K562 (cell line): ENCODE results near the gene EPHA10. TPM values are rescaled to one million over a fixed set of nuclear protein-coding genes. Genes with fewer than 3 reads are reported as not detected.
A peak's percentile ranks its signal among the peaks of the same experiment; 100 is the strongest.

Source experiments
- BHLHE40 ChIP-seq: IDR thresholded peaks from 2 replicates; pipeline ENCODE4 v1.6.1; 2011; ENCODE audit warnings: low read length, improper control_type of control experiment
- CREB1 ChIP-seq, 2 experiments: sonication (generic) in 1 of 2; formaldehyde crosslinking in 1 of 2; IDR thresholded peaks; 2 replicates each; pipeline versions ENCODE4 v1.6.1 to v1.8.0; 2012 to 2022; ENCODE audit warnings: inconsistent platforms in 1 of 2, mild to moderate bottlenecking in 1 of 2, missing genetic modification reagents in 1 of 2, moderate library complexity in 1 of 2
- E2F4 ChIP-seq: sonication (generic); formaldehyde crosslinking; IDR thresholded peaks from 2 replicates; pipeline ENCODE4 v1.8.0; 2022; ENCODE audit warnings: mild to moderate bottlenecking, low read depth, missing genetic modification reagents
- KLF10 ChIP-seq: fragments of 250-450 bp; sonication (Bioruptor Pico); IDR thresholded peaks from 2 replicates; pipeline ENCODE4 v1.6.1; 2021; ENCODE audit warnings: matching md5 sums
- MCM2 ChIP-seq: fragments of 450-650 bp; IDR thresholded peaks from 2 replicates; pipeline ENCODE4 v1.6.1; 2017; ENCODE audit warnings: low read depth, mild to moderate bottlenecking
- MED1 ChIP-seq: sonication (generic); formaldehyde crosslinking; IDR thresholded peaks from 2 replicates; pipeline ENCODE4 v1.8.1; 2023; ENCODE audit warnings: missing genetic modification reagents, borderline replicate concordance
- MYBL2 ChIP-seq, 2 experiments: fragments of 450-650 bp in 1 of 2; sonication (generic) in 1 of 2; formaldehyde crosslinking in 1 of 2; IDR thresholded peaks; 2 replicates each; pipeline versions ENCODE4 v1.6.1 to v1.8.1; 2017 to 2022; ENCODE audit warnings: borderline replicate concordance in 1 of 2, inconsistent platforms in 1 of 2, low read depth in 1 of 2, mild to moderate bottlenecking in 1 of 2, missing genetic modification reagents in 1 of 2, moderate library complexity in 1 of 2
- MYNN ChIP-seq, 2 experiments: sonication (generic); formaldehyde crosslinking in 1 of 2; IDR thresholded peaks; 2 replicates each; pipeline versions ENCODE4 v1.5.0 to v1.6.1; 2016 to 2020; ENCODE audit warnings: antibody characterized with exemption in 1 of 2, missing genetic modification reagents in 1 of 2
- PATZ1 ChIP-seq: fragments of 250-450 bp; sonication (Bioruptor Pico); IDR thresholded peaks from 2 replicates; pipeline ENCODE4 v1.5.0; 2020; ENCODE audit warnings: mild to moderate bottlenecking, borderline replicate concordance
- RREB1 ChIP-seq: fragments of 250-450 bp; sonication (Bioruptor Pico); IDR thresholded peaks from 2 replicates; pipeline ENCODE4 v1.4.0; 2020
- SAP30 ChIP-seq: fragments of 200-600 bp; sonication (generic); IDR thresholded peaks from 2 replicates; pipeline ENCODE4 v1.6.1; 2012; ENCODE audit warnings: borderline replicate concordance, low read depth, mild to moderate bottlenecking, moderate library complexity, low read length, control low read depth, inconsistent platforms; ENCODE audit not compliant: insufficient read depth, poor library complexity, severe bottlenecking
- SMAD2 ChIP-seq: fragments of 150-350 bp; IDR thresholded peaks from 2 replicates; pipeline ENCODE4 v1.6.1; 2014; ENCODE audit warnings: low read depth, mild to moderate bottlenecking, low read length
- ZFP36 ChIP-seq: fragments of 150-350 bp; IDR thresholded peaks from 2 replicates; pipeline ENCODE4 v1.6.1; 2018; ENCODE audit warnings: low read length, low read depth; ENCODE audit not compliant: partially characterized antibody
- ZFPM2 ChIP-seq: fragments of 250-450 bp; sonication (Bioruptor Pico); IDR thresholded peaks from 2 replicates; pipeline ENCODE4 v1.5.1; 2022; ENCODE audit warnings: mild to moderate bottlenecking
- ZNF174 ChIP-seq: fragments of 250-450 bp; sonication (Bioruptor Pico); IDR thresholded peaks from 2 replicates; pipeline ENCODE4 v1.4.0; 2020; ENCODE audit warnings: mild to moderate bottlenecking
- ZNF282 ChIP-seq: sonication (generic); formaldehyde crosslinking; IDR thresholded peaks from 2 replicates; pipeline ENCODE4 v1.8.1; 2023; ENCODE audit warnings: missing genetic modification reagents
- ZNF766 ChIP-seq: fragments of 200-800 bp; sonication (Bioruptor generic); conservative IDR thresholded peaks from 2 replicates; pipeline ENCODE4 v1.6.1; 2016; ENCODE audit warnings: missing genetic modification characterization, missing compliant biosample characterization
- polyA plus RNA-seq, 8 experiments: library from polyadenylated mRNA; depleted of rRNA in 4 of 8; stranded (reverse) in 5 of 8; unstranded in 3 of 8; fragments of >200 nt; fragmentation: Nextera tagmentation in 2 of 8; fragmentation: Illumina TruSeq in 1 of 8; extraction: Ambion mirVana in 2 of 8; extraction: Trizol in 1 of 8; gene quantifications; 2 replicates each; pipeline versions ENCODE4 v1.2.1 to v1.2.3, GENCODE V29; 2011 to 2014; ENCODE audit warnings: inconsistent platforms in 1 of 8, missing spikeins in 1 of 8
- total RNA-seq, 7 experiments: library from RNA; depleted of rRNA in 6 of 7; stranded (reverse); fragments of >200 nt in 6 of 7; fragmentation: Illumina TruSeq in 2 of 7; extraction: Trizol in 2 of 7; gene quantifications; 2 replicates each; pipeline versions ENCODE4 v1.2.1 to v1.2.3, GENCODE V29; 2011 to 2021; ENCODE audit warnings: low replicate concordance in 1 of 7

Gene EPHA10
- total and polyA plus RNA-seq, 9 of the 15 experiments (the other 6 are each of a cell fraction or from before 2014, with no cell fraction given), result 0.03 TPM; not detected in 8

GRCh38 chr1:37764414-37764825, 500 bp downstream of the EPHA10 start (continued):
- TF ChIP-seq E2F4 (peak; percentile 95), ZFPM2 (CRISPR knock-in tag) (no peak), ZNF766 (CRISPR knock-in tag) (peak; percentile 98), MYBL2 (IDR thresholded peaks at IDR 0.05; ENCODE audit: low read depth) (no peak), MYBL2 (CRISPR knock-in tag; IDR thresholded peaks at IDR 0.05; ENCODE audit: borderline replicate concordance) (peak; percentile 82; the same call in 1 of the 2 replicates), ZNF282 (peak; percentile 99), MED1 (CRISPR knock-in tag) (peak; percentile 86; the same call in 1 of the 2 replicates), KLF10 (CRISPR knock-in tag) (no peak), SAP30 (peak; percentile 97), BHLHE40 (no peak), PATZ1 (CRISPR knock-in tag) (no peak), SMAD2 (no peak), MCM2 (no peak), ZNF174 (no peak), ZFP36 (no peak), MYNN (IDR thresholded peaks at IDR 0.05) (no peak), MYNN (CRISPR knock-in tag; IDR thresholded peaks at IDR 0.05) (peak; percentile 95), CREB1 (IDR thresholded peaks at IDR 0.05) (peak; percentile 41), CREB1 (CRISPR knock-in tag; IDR thresholded peaks at IDR 0.05) (peak; percentile 83), RREB1 (CRISPR knock-in tag) (no peak)
